ENCODE results near the gene PSPN. TPM values are rescaled to one million over a fixed set of nuclear protein-coding genes. Genes with fewer than 3 reads are reported as not detected.

PSPN gene
- total and polyA plus RNA-seq, 2 of the 13 experiments (the other 11 are each of a cell fraction or from before 2014, with no cell fraction given), result 0.69 to 1.1 TPM

DNA sequence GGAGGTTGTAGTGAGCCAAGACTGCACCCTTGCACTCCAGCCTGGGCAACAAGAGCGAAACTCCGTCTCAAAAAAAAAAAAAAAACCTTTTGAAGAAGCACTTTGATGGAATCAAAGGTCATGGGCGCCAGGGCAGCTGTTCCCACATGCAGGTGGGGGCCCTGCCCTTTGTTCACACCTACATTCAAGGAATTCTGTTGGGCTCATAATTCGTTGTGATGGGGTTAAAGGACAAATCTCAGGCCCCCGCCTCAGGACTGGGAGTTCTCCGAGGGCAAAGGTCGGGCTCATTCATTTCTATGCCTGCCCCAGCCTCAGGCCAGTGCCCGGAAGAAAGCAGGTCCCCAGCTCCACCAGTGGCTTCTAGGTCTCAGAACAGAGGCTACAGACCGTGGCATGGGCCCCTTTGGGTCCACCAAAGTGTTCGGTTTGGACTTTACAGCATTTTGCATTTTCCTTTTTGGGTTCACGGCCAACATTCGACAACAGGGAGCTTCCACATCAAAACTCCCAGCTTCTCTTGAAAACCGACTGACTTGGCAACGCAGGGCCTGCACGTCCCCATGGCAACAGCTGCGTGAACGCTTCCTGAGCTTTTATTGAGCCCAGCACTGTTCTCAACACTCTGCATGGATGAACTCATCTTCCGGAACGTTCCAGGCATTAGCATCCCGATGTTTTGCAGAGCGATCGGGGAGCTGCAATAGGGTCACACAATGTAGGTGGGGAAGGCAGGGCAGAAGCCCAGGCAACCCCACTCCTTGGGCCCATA, 27.3 kb upstream of the PSPN start (continued):
- TF ChIP-seq, protein P1, sequence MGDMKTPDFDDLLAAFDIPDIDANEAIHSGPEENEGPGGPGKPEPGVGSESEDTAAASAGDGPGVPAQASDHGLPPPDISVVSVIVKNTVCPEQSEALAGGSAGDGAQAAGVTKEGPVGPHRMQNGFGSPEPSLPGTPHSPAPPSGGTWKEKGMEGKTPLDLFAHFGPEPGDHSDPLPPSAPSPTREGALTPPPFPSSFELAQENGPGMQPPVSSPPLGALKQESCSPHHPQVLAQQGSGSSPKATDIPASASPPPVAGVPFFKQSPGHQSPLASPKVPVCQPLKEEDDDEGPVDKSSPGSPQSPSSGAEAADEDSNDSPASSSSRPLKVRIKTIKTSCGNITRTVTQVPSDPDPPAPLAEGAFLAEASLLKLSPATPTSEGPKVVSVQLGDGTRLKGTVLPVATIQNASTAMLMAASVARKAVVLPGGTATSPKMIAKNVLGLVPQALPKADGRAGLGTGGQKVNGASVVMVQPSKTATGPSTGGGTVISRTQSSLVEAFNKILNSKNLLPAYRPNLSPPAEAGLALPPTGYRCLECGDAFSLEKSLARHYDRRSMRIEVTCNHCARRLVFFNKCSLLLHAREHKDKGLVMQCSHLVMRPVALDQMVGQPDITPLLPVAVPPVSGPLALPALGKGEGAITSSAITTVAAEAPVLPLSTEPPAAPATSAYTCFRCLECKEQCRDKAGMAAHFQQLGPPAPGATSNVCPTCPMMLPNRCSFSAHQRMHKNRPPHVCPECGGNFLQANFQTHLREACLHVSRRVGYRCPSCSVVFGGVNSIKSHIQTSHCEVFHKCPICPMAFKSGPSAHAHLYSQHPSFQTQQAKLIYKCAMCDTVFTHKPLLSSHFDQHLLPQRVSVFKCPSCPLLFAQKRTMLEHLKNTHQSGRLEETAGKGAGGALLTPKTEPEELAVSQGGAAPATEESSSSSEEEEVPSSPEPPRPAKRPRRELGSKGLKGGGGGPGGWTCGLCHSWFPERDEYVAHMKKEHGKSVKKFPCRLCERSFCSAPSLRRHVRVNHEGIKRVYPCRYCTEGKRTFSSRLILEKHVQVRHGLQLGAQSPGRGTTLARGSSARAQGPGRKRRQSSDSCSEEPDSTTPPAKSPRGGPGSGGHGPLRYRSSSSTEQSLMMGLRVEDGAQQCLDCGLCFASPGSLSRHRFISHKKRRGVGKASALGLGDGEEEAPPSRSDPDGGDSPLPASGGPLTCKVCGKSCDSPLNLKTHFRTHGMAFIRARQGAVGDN (CRISPR knock-in tag; IDR thresholded peaks at IDR 0.05), result peak; percentile 65
- no peak for TF ChIP-seq ZNF543 (CRISPR knock-in tag; IDR thresholded peaks at IDR 0.05)
- no peak for TF ChIP-seq TCF7L2 (IDR thresholded peaks at IDR 0.05; ENCODE audit: low read depth, low read length)
- TF ChIP-seq, protein P2, sequence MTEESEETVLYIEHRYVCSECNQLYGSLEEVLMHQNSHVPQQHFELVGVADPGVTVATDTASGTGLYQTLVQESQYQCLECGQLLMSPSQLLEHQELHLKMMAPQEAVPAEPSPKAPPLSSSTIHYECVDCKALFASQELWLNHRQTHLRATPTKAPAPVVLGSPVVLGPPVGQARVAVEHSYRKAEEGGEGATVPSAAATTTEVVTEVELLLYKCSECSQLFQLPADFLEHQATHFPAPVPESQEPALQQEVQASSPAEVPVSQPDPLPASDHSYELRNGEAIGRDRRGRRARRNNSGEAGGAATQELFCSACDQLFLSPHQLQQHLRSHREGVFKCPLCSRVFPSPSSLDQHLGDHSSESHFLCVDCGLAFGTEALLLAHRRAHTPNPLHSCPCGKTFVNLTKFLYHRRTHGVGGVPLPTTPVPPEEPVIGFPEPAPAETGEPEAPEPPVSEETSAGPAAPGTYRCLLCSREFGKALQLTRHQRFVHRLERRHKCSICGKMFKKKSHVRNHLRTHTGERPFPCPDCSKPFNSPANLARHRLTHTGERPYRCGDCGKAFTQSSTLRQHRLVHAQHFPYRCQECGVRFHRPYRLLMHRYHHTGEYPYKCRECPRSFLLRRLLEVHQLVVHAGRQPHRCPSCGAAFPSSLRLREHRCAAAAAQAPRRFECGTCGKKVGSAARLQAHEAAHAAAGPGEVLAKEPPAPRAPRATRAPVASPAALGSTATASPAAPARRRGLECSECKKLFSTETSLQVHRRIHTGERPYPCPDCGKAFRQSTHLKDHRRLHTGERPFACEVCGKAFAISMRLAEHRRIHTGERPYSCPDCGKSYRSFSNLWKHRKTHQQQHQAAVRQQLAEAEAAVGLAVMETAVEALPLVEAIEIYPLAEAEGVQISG (CRISPR knock-in tag; IDR thresholded peaks at IDR 0.05), result no peak
- no peak for TF ChIP-seq SIX1 (CRISPR knock-in tag; IDR thresholded peaks at IDR 0.05; ENCODE audit: borderline replicate concordance)
- TF ChIP-seq ZNF614 (CRISPR knock-in tag; IDR thresholded peaks at IDR 0.05; ENCODE audit: borderline replicate concordance), result 0 out of 2 replicates have a peak, but pooled peaks have one; percentile 12
- TF ChIP-seq, protein P3, sequence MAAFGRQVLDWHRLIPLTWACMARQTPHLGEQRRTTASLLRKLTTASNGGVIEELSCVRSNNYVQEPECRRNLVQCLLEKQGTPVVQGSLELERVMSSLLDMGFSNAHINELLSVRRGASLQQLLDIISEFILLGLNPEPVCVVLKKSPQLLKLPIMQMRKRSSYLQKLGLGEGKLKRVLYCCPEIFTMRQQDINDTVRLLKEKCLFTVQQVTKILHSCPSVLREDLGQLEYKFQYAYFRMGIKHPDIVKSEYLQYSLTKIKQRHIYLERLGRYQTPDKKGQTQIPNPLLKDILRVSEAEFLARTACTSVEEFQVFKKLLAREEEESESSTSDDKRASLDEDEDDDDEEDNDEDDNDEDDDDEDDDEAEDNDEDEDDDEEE (CRISPR knock-in tag; IDR thresholded peaks at IDR 0.05), result 0 out of 2 replicates have a peak, but pooled peaks have one; percentile 35
- no peak for TF ChIP-seq CREB1 (IDR thresholded peaks at IDR 0.05)
- peak; percentile 35; the same call in 1 of the 2 replicates for TF ChIP-seq CREB1 (CRISPR knock-in tag; IDR thresholded peaks at IDR 0.05)
- no peak for TF ChIP-seq SP2 (CRISPR knock-in tag; IDR thresholded peaks at IDR 0.05)
- TF ChIP-seq GTF3A (CRISPR knock-in tag; conservative IDR thresholded peaks at IDR 0.05), result no peak
- no peak for TF ChIP-seq ZNF713 (CRISPR knock-in tag; IDR thresholded peaks at IDR 0.05)
- TF ChIP-seq NCOA1 (CRISPR knock-in tag; IDR thresholded peaks at IDR 0.05), result no peak
- peak; percentile 41; the same call in 1 of the 2 replicates for TF ChIP-seq ZNF501 (CRISPR knock-in tag; IDR thresholded peaks at IDR 0.05)
- TF ChIP-seq, protein P4, sequence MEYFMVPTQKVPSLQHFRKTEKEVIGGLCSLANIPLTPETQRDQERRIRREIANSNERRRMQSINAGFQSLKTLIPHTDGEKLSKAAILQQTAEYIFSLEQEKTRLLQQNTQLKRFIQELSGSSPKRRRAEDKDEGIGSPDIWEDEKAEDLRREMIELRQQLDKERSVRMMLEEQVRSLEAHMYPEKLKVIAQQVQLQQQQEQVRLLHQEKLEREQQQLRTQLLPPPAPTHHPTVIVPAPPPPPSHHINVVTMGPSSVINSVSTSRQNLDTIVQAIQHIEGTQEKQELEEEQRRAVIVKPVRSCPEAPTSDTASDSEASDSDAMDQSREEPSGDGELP (IDR thresholded peaks at IDR 0.05; ENCODE audit: borderline replicate concordance, low read depth), result peak; percentile 81
- TF ChIP-seq TBX3 (IDR thresholded peaks at IDR 0.05; ENCODE audit: borderline replicate concordance), result peak; percentile 90
- TF ChIP-seq, protein P5, sequence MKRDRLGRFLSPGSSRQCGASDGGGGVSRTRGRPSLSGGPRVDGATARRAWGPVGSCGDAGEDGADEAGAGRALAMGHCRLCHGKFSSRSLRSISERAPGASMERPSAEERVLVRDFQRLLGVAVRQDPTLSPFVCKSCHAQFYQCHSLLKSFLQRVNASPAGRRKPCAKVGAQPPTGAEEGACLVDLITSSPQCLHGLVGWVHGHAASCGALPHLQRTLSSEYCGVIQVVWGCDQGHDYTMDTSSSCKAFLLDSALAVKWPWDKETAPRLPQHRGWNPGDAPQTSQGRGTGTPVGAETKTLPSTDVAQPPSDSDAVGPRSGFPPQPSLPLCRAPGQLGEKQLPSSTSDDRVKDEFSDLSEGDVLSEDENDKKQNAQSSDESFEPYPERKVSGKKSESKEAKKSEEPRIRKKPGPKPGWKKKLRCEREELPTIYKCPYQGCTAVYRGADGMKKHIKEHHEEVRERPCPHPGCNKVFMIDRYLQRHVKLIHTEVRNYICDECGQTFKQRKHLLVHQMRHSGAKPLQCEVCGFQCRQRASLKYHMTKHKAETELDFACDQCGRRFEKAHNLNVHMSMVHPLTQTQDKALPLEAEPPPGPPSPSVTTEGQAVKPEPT (CRISPR knock-in tag; IDR thresholded peaks at IDR 0.05; ENCODE audit: low read depth), result 0 out of 2 replicates have a peak, but pooled peaks have one; percentile 21
- TF ChIP-seq SOX5 (CRISPR knock-in tag; IDR thresholded peaks at IDR 0.05; ENCODE audit: borderline replicate concordance), result peak; percentile 50; the same call in 1 of the 2 replicates
- peak; percentile 83 for TF ChIP-seq HNF4A (CRISPR knock-in tag; IDR thresholded peaks at IDR 0.05)

Data from HepG2 (cell line).